HEK293T (cell line): ENCODE measurements around the gene FAM98C.

Experiments used
- BHLHE40 ChIP-seq: fragments of 450-650 bp; IDR thresholded peaks from 2 replicates; pipeline ENCODE4 v1.6.1; 2016; ENCODE audit warnings: mild to moderate bottlenecking, moderate library complexity, borderline replicate concordance
- CTBP1 ChIP-seq: fragments of 450-650 bp; IDR thresholded peaks from 2 replicates; pipeline ENCODE4 v1.6.1; 2016; ENCODE audit warnings: borderline replicate concordance
- ELF4 ChIP-seq: fragments of 450-650 bp; IDR thresholded peaks from 2 replicates; pipeline ENCODE4 v1.6.1; 2017; ENCODE audit warnings: antibody characterized with exemption
- FOXA1 ChIP-seq: fragments of 450-650 bp; IDR thresholded peaks from 2 replicates; pipeline ENCODE4 v1.6.1; 2016; ENCODE audit warnings: mild to moderate bottlenecking
- FOXK2 ChIP-seq: fragments of 450-650 bp; IDR thresholded peaks from 2 replicates; pipeline ENCODE4 v1.6.1; 2016; ENCODE audit warnings: mild to moderate bottlenecking
- SP1 ChIP-seq: fragments of 450-650 bp; IDR thresholded peaks from 2 replicates; pipeline ENCODE4 v1.6.1; 2017
- SUZ12 ChIP-seq: fragments of 450-650 bp; IDR thresholded peaks from 2 replicates; pipeline ENCODE4 v1.6.1; 2016; ENCODE audit warnings: mild to moderate bottlenecking

DNA sequence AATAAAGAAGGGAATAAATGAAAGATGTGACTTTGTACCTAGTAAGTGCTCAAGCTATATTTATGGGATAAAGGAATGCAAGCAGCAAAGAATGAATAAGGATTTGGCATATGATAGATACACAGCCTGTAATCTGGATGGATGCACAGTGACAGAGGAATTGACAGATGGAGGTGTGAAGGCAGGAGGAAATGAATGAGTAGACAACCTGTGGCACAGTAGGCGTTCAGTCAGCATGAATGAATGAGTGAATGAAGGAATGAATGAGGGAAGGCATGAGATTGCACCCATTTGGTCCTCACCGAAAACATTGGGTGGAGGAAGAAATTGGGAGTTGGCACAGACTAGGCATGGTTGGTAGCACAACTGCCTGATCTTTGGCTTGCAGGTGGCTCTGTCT lies 33.3 kb upstream of the FAM98C start:
- TF ChIP-seq CTBP1: no peak
- TF ChIP-seq FOXA1: no peak
- TF ChIP-seq ELF4: no peak
- no peak for TF ChIP-seq SP1
- no peak for TF ChIP-seq FOXK2
- TF ChIP-seq BHLHE40: no peak
- TF ChIP-seq SUZ12: no peak
